GM12878 (cell line): ENCODE data around the gene UBE2L5. TPM values are rescaled to one million over a fixed set of nuclear protein-coding genes. Genes with fewer than 3 reads are reported as not detected.

ENCODE experiments used
- E2F4 ChIP-seq: IDR thresholded peaks from 2 replicates; pipeline ENCODE4 v1.6.1; 2012; ENCODE audit warnings: low read depth, low read length, improper control_type of control experiment
- EED ChIP-seq: sonication (generic); IDR thresholded peaks from 2 replicates; pipeline ENCODE4 v1.6.1; 2016; ENCODE audit warnings: antibody characterized with exemption, low read depth
- HDGF ChIP-seq: fragments of 450-650 bp; IDR thresholded peaks from 2 replicates; pipeline ENCODE4 v1.6.1; 2016; ENCODE audit warnings: antibody characterized with exemption
- KAT2A ChIP-seq: conservative IDR thresholded peaks from 2 replicates; pipeline ENCODE4 v1.6.1; 2011; ENCODE audit warnings: low read depth, low read length; ENCODE audit not compliant: control insufficient read depth
- MYC ChIP-seq: IDR thresholded peaks from 2 replicates; pipeline ENCODE4 v1.6.1; 2011; ENCODE audit warnings: mild to moderate bottlenecking, low read length, moderate library complexity, inconsistent platforms; ENCODE audit not compliant: insufficient read depth, insufficient replicate concordance, insufficient read length, severe bottlenecking
- NFYA ChIP-seq: IDR thresholded peaks from 2 replicates; pipeline ENCODE4 v1.6.1; 2011; ENCODE audit warnings: low read depth, mild to moderate bottlenecking, low read length, improper control_type of control experiment, borderline replicate concordance
- NFYB ChIP-seq: IDR thresholded peaks from 2 replicates; pipeline ENCODE4 v1.6.1; 2011; ENCODE audit warnings: low read depth, mild to moderate bottlenecking, low read length, improper control_type of control experiment, moderate library complexity; ENCODE audit not compliant: insufficient read depth
- POLR2A ChIP-seq: IDR thresholded peaks from 2 replicates; pipeline ENCODE4 v1.6.1; 2011; ENCODE audit warnings: low read depth, mild to moderate bottlenecking, low read length
- PRDM15 ChIP-seq: fragments of 450-650 bp; formaldehyde crosslinking; IDR thresholded peaks from 2 replicates; pipeline ENCODE4 v1.4.0; 2020; ENCODE audit warnings: mild to moderate bottlenecking, moderate library complexity
- RAD51 ChIP-seq: fragments of 450-650 bp; IDR thresholded peaks from 2 replicates; pipeline ENCODE4 v1.6.1; 2016; ENCODE audit warnings: moderate library complexity, mild to moderate bottlenecking, inconsistent platforms
- RFX5 ChIP-seq: IDR thresholded peaks from 2 replicates; pipeline ENCODE4 v1.6.1; 2011; ENCODE audit warnings: low read depth, low read length, improper control_type of control experiment
- SMAD1 ChIP-seq: fragments of 450-650 bp; IDR thresholded peaks from 2 replicates; pipeline ENCODE4 v1.6.1; 2018; ENCODE audit warnings: mild to moderate bottlenecking, low read depth; ENCODE audit not compliant: partially characterized antibody
- SMAD5 ChIP-seq: IDR thresholded peaks from 2 replicates; pipeline ENCODE4 v1.6.1; 2016; ENCODE audit warnings: antibody characterized with exemption, low read depth
- SRF ChIP-seq, 2 experiments: IDR thresholded peaks; 2 replicates each; pipeline ENCODE4 v1.6.1; 2011; ENCODE audit warnings: low read depth in 2 of 2, low read length in 2 of 2, mild to moderate bottlenecking in 1 of 2, moderate library complexity in 1 of 2
- YY1 ChIP-seq: IDR thresholded peaks from 2 replicates; pipeline ENCODE4 v1.6.1; 2011; ENCODE audit warnings: low read depth, mild to moderate bottlenecking, low read length
- ZNF384 ChIP-seq: IDR thresholded peaks from 2 replicates; pipeline ENCODE4 v1.6.1; 2012; ENCODE audit warnings: low read depth, mild to moderate bottlenecking, low read length, improper control_type of control experiment, borderline replicate concordance
- polyA plus RNA-seq, 11 experiments: library from polyadenylated mRNA; depleted of rRNA in 4 of 11; unstranded in 6 of 11; stranded (reverse) in 5 of 11; fragments of >200 nt; fragmentation: Nextera tagmentation in 4 of 11; fragmentation: Illumina TruSeq in 1 of 11; extraction: Ambion mirVana in 4 of 11; extraction: Trizol in 1 of 11; gene quantifications; 1 replicate in 1 of 11; 2 replicates in 10 of 11; pipeline versions ENCODE4 v1.2.1 to v1.2.3, GENCODE V29; 2011 to 2016; ENCODE audit warnings: inconsistent platforms in 2 of 11, missing spikeins in 2 of 11, low read depth in 1 of 11
- total RNA-seq, 4 experiments: library from RNA; depleted of rRNA in 3 of 4; stranded (reverse); fragments of >200 nt in 3 of 4; fragmentation: Illumina TruSeq in 1 of 4; extraction: Trizol in 1 of 4; gene quantifications; 2 replicates each; pipeline versions ENCODE4 v1.2.1 to v1.2.3, GENCODE V29; 2013 to 2021
- TF ChIP-seq, protein P1 (sequence below): fragments of 450-650 bp; IDR thresholded peaks from 2 replicates; pipeline ENCODE4 v1.6.1; 2017; ENCODE audit warnings: mild to moderate bottlenecking
- TF ChIP-seq, protein P2 (sequence below): fragments of 450-650 bp; IDR thresholded peaks from 2 replicates; pipeline ENCODE4 v1.6.1; 2017; ENCODE audit warnings: mild to moderate bottlenecking, low read depth, inconsistent platforms; ENCODE audit not compliant: poor library complexity, severe bottlenecking
- TF ChIP-seq, protein P3 (sequence below): fragments of 450-650 bp; IDR thresholded peaks from 2 replicates; pipeline ENCODE4 v1.6.1; 2017; ENCODE audit warnings: low read depth, mild to moderate bottlenecking, moderate library complexity

Gene UBE2L5
- total and polyA plus RNA-seq, 10 of the 15 experiments (the other 5 are each of a cell fraction or from before 2014, with no cell fraction given) = 0.03 to 1.1 (median 0.19) TPM; not detected in 2

DNA sequence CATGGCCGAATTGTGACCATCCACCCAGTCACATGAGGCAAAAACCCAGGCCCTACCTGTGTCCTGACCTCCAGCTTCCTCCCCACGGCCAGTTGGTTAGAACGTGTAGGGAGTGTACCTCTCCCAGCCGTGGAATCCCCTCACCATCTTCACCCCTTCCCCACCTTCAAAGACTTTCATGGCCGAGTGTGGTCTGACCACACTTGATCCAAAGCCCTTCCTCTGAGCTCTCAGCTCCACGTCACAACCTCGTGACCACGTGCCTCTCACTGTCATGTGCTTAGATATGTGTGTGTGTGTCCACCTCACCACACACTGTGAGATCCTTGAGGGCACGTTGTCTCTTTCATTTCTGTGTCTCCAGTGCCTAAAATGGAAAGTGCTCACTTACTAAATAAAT, 48.6 kb upstream of the UBE2L5 start (continued):
- TF ChIP-seq PRDM15 (CRISPR knock-in tag) = no peak
- no peak for TF ChIP-seq ZNF384
- TF ChIP-seq SMAD1 = peak; percentile 36
- TF ChIP-seq NFYB = no peak
- 0 out of 2 replicates have a peak, but pooled peaks have one; percentile 35 for TF ChIP-seq SMAD5
- peak; percentile 80; the same call in 1 of the 2 replicates for TF ChIP-seq HDGF
- peak; percentile 64; the same call in 1 of the 2 replicates for TF ChIP-seq POLR2A
- no peak for TF ChIP-seq E2F4
- no peak for TF ChIP-seq MYC
- TF ChIP-seq RFX5 = no peak
- peak; percentile 46; the same call in 1 of the 2 replicates for TF ChIP-seq EED
- peak; percentile 97 for TF ChIP-seq RAD51
- TF ChIP-seq, protein P1, sequence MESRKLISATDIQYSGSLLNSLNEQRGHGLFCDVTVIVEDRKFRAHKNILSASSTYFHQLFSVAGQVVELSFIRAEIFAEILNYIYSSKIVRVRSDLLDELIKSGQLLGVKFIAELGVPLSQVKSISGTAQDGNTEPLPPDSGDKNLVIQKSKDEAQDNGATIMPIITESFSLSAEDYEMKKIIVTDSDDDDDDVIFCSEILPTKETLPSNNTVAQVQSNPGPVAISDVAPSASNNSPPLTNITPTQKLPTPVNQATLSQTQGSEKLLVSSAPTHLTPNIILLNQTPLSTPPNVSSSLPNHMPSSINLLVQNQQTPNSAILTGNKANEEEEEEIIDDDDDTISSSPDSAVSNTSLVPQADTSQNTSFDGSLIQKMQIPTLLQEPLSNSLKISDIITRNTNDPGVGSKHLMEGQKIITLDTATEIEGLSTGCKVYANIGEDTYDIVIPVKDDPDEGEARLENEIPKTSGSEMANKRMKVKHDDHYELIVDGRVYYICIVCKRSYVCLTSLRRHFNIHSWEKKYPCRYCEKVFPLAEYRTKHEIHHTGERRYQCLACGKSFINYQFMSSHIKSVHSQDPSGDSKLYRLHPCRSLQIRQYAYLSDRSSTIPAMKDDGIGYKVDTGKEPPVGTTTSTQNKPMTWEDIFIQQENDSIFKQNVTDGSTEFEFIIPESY = no peak
- TF ChIP-seq, protein P2, sequence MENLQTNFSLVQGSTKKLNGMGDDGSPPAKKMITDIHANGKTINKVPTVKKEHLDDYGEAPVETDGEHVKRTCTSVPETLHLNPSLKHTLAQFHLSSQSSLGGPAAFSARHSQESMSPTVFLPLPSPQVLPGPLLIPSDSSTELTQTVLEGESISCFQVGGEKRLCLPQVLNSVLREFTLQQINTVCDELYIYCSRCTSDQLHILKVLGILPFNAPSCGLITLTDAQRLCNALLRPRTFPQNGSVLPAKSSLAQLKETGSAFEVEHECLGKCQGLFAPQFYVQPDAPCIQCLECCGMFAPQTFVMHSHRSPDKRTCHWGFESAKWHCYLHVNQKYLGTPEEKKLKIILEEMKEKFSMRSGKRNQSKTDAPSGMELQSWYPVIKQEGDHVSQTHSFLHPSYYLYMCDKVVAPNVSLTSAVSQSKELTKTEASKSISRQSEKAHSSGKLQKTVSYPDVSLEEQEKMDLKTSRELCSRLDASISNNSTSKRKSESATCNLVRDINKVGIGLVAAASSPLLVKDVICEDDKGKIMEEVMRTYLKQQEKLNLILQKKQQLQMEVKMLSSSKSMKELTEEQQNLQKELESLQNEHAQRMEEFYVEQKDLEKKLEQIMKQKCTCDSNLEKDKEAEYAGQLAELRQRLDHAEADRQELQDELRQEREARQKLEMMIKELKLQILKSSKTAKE = peak; percentile 44
- no peak for TF ChIP-seq SRF (IDR thresholded peaks at IDR 0.05; ENCODE audit: low read depth in 2 of 2, low read length in 2 of 2)
- TF ChIP-seq NFYA = no peak
- no peak for TF ChIP-seq KAT2A
- TF ChIP-seq, protein P3, sequence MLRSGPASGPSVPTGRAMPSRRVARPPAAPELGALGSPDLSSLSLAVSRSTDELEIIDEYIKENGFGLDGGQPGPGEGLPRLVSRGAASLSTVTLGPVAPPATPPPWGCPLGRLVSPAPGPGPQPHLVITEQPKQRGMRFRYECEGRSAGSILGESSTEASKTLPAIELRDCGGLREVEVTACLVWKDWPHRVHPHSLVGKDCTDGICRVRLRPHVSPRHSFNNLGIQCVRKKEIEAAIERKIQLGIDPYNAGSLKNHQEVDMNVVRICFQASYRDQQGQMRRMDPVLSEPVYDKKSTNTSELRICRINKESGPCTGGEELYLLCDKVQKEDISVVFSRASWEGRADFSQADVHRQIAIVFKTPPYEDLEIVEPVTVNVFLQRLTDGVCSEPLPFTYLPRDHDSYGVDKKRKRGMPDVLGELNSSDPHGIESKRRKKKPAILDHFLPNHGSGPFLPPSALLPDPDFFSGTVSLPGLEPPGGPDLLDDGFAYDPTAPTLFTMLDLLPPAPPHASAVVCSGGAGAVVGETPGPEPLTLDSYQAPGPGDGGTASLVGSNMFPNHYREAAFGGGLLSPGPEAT = peak; percentile 88
- peak; percentile 54 for TF ChIP-seq YY1
